NCI-H1436 (cell line): ENCODE data around the gene PPP2R2D.
"Not testable (repeated sequence)": the region's sequence is repeated elsewhere in the genome, so short reads cannot be mapped to it uniquely, and the experiment has no call there.

ENCODE experiments used
- DNase-seq: peaks from one replicate; lab custom pipeline; 2025; lab: John Stamatoyannopoulos, UW

The PPP2R2D gene

GRCh38 chr10:131949041-131949862, 48.4 kb downstream of the PPP2R2D start:
- DNase-seq, result no peak

GRCh38 chr10:131949908-131950307, 49.1 kb downstream of the PPP2R2D start:
- DNase-seq, result not testable (repeated sequence)

- DNase-seq, result no peak
These were observed 53.7 kb downstream of the PPP2R2D start for GRCh38 chr10:131954356-131954965.

- no peak for DNase-seq
These were observed 55.0 kb downstream of the PPP2R2D start for GRCh38 chr10:131955591-131956340.

- DNase-seq, result no peak
These were observed 59.0 kb downstream of the PPP2R2D start for GRCh38 chr10:131959841-131960240.

- DNase-seq, result no peak
These were observed 59.8 kb downstream of the PPP2R2D start for GRCh38 chr10:131960631-131961046.

GRCh38 chr10:131961047-131961776, 60.4 kb downstream of the PPP2R2D start:
- no peak for DNase-seq

- DNase-seq, result no peak
These were observed 61.2 kb downstream of the PPP2R2D start for GRCh38 chr10:131961777-131962662.

- DNase-seq, result no peak
These were observed 62.5 kb downstream of the PPP2R2D start for GRCh38 chr10:131963350-131963749.

GRCh38 chr10:131963811-131964210, 63.0 kb downstream of the PPP2R2D start:
- DNase-seq, result no peak

GRCh38 chr10:131964298-131964697, 63.5 kb downstream of the PPP2R2D start:
- no peak for DNase-seq

- DNase-seq, result no peak
These were observed 68.1 kb downstream of the PPP2R2D start for GRCh38 chr10:131968949-131969348.

GRCh38 chr10:131970946-131971345, 70.1 kb downstream of the PPP2R2D start:
- no peak for DNase-seq

- DNase-seq, result no peak
These were observed 70.8 kb downstream of the PPP2R2D start for GRCh38 chr10:131971591-131971990.

GRCh38 chr10:131972474-131973071, 71.8 kb downstream of the PPP2R2D start:
- DNase-seq, result no peak

GRCh38 chr10:131973160-131973951, 72.5 kb downstream of the PPP2R2D start:
- DNase-seq, result no peak

GRCh38 chr10:131974034-131974817, 73.4 kb downstream of the PPP2R2D start:
- no peak for DNase-seq

GRCh38 chr10:131975003-131975402, 74.2 kb downstream of the PPP2R2D start:
- no peak for DNase-seq

- DNase-seq, result no peak
These were observed 75.0 kb downstream of the PPP2R2D start for GRCh38 chr10:131975796-131976195.
